Activated CD8-positive, alpha-beta T cell treated with anti-CD3 and anti-CD28 coated beads for 36 hours (primary cell): ENCODE data around the gene PRMT1. TPM values are rescaled to one million over a fixed set of nuclear protein-coding genes. Genes with fewer than 3 reads are reported as not detected.

Experiments used
- ATAC-seq: fragments of 200-7000 bp; cut with Tn5 transposase; one replicate; pipeline ENCODE4 v1.10.0; 2021; ENCODE audit warnings: mild to moderate bottlenecking, moderate library complexity
- CTCF ChIA-PET: fragments of 350-600 bp; sonication (Branson Sonifier 250); formaldehyde crosslinking; loops from one replicate; lab custom pipeline; 2021; ENCODE audit warnings: antibody characterized with exemption; lab: Charles Lee
- POLR2A ChIA-PET: fragments of 350-600 bp; sonication (Branson Sonifier 250); formaldehyde crosslinking; loops from one replicate; lab custom pipeline; 2021; ENCODE audit warnings: antibody characterized with exemption; lab: Charles Lee
- DNase-seq: peaks from one replicate; pipeline ENCODE4 v3.0.0-alpha.2; 2020
- H3K27ac Mint-ChIP-seq: one replicate; pipeline ENCODE4 v1.8.0; 2021; ENCODE audit warnings: mild to moderate bottlenecking, mixed read lengths
- H3K27me3 Mint-ChIP-seq: one replicate; pipeline ENCODE4 v1.8.0; 2021; ENCODE audit warnings: mixed read lengths
- H3K36me3 Mint-ChIP-seq: one replicate; pipeline ENCODE4 v1.8.0; 2021; ENCODE audit warnings: low read depth, mixed read lengths
- H3K4me1 Mint-ChIP-seq: one replicate; pipeline ENCODE4 v1.8.0; 2021; ENCODE audit warnings: low read depth, mixed read lengths
- H3K4me3 Mint-ChIP-seq: one replicate; pipeline ENCODE4 v1.8.0; 2021; ENCODE audit warnings: mild to moderate bottlenecking, moderate library complexity, mixed read lengths
- H3K9me3 Mint-ChIP-seq: one replicate; pipeline ENCODE4 v1.8.0; 2021; ENCODE audit warnings: mixed read lengths
- CTCF ChIP-seq: fragments of 200-600 bp; IDR thresholded peaks from one replicate; pipeline ENCODE4 v1.8.0; 2022; ENCODE audit warnings: antibody characterized with exemption, mild to moderate bottlenecking
- intact Hi-C: fragments of 100-400 bp; cut with micrococcal nuclease; formaldehyde crosslinking; loops from one replicate; pipeline ENCODE4 v1.10.0; 2022
- total RNA-seq, 2 experiments: library from RNA; stranded (reverse); gene quantifications; one replicate each; pipeline ENCODE4 v1.2.3, GENCODE V29; 2021

The PRMT1 gene
- total RNA-seq, 2 experiments from 2014 or later: 419 to 437 TPM

DNA sequence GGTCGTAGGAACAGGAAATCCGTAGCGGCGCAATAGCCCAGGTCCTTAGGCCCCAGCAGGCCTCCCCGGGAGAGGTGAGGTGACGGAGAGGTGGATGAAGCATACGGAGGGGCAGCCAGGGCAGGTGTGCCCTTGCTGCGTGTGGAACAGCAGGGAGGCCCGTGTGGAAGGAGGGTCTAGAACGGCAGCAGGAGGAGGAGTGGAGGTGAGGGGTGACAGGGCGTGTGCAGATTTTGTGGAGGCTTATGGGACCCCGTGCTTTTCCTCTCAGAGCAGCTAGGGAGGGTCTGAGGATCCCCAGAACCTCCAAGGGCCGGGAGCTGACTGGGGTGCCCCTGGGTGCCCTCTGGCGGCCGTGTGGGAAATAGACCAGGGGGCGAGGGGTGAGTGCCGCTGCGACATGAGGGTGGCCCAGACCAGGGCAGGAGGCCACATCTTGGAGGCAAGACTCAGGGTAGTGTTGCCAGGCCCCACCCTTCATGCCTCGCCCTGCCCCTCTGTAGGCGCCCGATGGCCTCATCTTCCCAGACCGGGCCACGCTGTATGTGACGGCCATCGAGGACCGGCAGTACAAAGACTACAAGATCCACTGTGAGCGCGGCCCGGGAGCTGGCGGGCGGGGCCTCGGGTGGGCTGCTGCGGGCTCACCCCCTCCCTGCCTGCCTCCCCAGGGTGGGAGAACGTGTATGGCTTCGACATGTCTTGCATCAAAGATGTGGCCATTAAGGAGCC is 7.3 kb downstream of the PRMT1 start:
- H3K4me1 Mint-ChIP-seq: peaks cover 26% of the 10 kb centered on the region
- H3K27me3 Mint-ChIP-seq: no peaks in the 10 kb centered on the region
- no peak overlapping the region for H3K27ac Mint-ChIP-seq
- peaks cover 63% of the 10 kb centered on the region for H3K36me3 Mint-ChIP-seq
- H3K4me3 Mint-ChIP-seq: no peak overlapping the region
- DNase-seq (peak; percentile 15), ATAC-seq (no peak)
- intact Hi-C loops: no loop called here
- TF ChIP-seq CTCF: peak; percentile 30
- CTCF ChIA-PET: interaction anchor here (1.0 to 1.7 kb wide), 4 partner anchors 10 to 150 kb away, joined by 3 to 4 read pairs (median 3); no protein-coding TSS in a partner anchor
- no peaks in the 10 kb centered on the region for H3K9me3 Mint-ChIP-seq
- POLR2A ChIA-PET: interaction anchor here (0.5 to 1.4 kb wide), 5 partner anchors 9 to 117 kb away, joined by 3 to 6 read pairs (median 3); no protein-coding TSS in a partner anchor

GRCh38 chr19:49684983-49685553 is 8.0 kb downstream of the PRMT1 start:
- intact Hi-C loops: no loop called here

GRCh38 chr19:49685845-49686332 is 8.8 kb downstream of the PRMT1 start:
- H3K4me3 Mint-ChIP-seq: no peak overlapping the region
- CTCF ChIA-PET: no interaction called here
- H3K27me3 Mint-ChIP-seq: peaks cover 6% of the 10 kb centered on the region
- peaks cover 61% of the 10 kb centered on the region for H3K36me3 Mint-ChIP-seq
- DNase-seq: no peak
- intact Hi-C loops: no loop called here
- H3K4me1 Mint-ChIP-seq: peaks cover 25% of the 10 kb centered on the region
- POLR2A ChIA-PET: interaction anchor here (0.8 to 1.2 kb wide), 2 partner anchors 7 to 172 kb away, joined by 3 read pairs; no protein-coding TSS in a partner anchor
- no peak for ATAC-seq
- TF ChIP-seq CTCF: no peak
- H3K9me3 Mint-ChIP-seq: no peaks in the 10 kb centered on the region
- H3K27ac Mint-ChIP-seq: no peak overlapping the region

More at GRCh38 chr19:49684983-49685553, 8.0 kb downstream of the PRMT1 start:
- Mint-ChIP-seq H3K27ac (no peak overlapping the region), H3K36me3 (peaks cover 60% of the 10 kb centered on the region), H3K27me3 (no peaks in the 10 kb centered on the region), H3K4me3 (no peak overlapping the region), H3K4me1 (peaks cover 23% of the 10 kb centered on the region), H3K9me3 (no peaks in the 10 kb centered on the region)
- TF ChIP-seq CTCF: no peak
- DNase-seq (no peak), ATAC-seq (no peak)
- POLR2A ChIA-PET: interaction anchor here (0.5 to 1.4 kb wide), 4 partner anchors 8 to 173 kb away, joined by 3 to 6 read pairs (median 3); no protein-coding TSS in a partner anchor
- CTCF ChIA-PET: interaction anchor here (1.0 to 1.7 kb wide), 3 partner anchors 12 to 151 kb away, joined by 3 to 4 read pairs (median 3); no protein-coding TSS in a partner anchor

- no peak for DNase-seq
- Mint-ChIP-seq H3K27me3 (peaks cover 8% of the 10 kb centered on the region), H3K4me3 (no peak overlapping the region), H3K9me3 (no peaks in the 10 kb centered on the region), H3K4me1 (peaks cover 31% of the 10 kb centered on the region), H3K36me3 (peaks cover 56% of the 10 kb centered on the region), H3K27ac (no peak overlapping the region)
- TF ChIP-seq CTCF: no peak
- ATAC-seq: no peak
- intact Hi-C loops: no loop called here
- ChIA-PET CTCF (no interaction called here), POLR2A (interaction anchor here (1.0 kb wide), 1 partner anchor 16 kb away, joined by 3 read pairs; no protein-coding TSS in a partner anchor)
Measured at GRCh38 chr19:49686503-49687088, 9.5 kb downstream of the PRMT1 start.
